HEK293 (cell line): ENCODE data around the gene CDCA4.

ENCODE experiments used
- CTCF ChIA-PET: fragments of 350-600 bp; formaldehyde crosslinking; extraction: SDS; loops from one replicate; lab custom pipeline; 2021; ENCODE audit warnings: antibody characterized with exemption; lab: Yijun Ruan, JAX
- POLR2A ChIA-PET: fragments of 300-600 bp; formaldehyde crosslinking; extraction: SDS; loops from one replicate; lab custom pipeline; 2020; ENCODE audit warnings: antibody characterized with exemption, inconsistent platforms; lab: Yijun Ruan, JAX
- H3K27ac ChIP-seq: fragments of 200-500 bp; sonication (Bioruptor generic); 2 replicates; pipeline ENCODE4 v1.5.1; 2014; ENCODE audit warnings: low read depth, low read length, control low read depth, inconsistent platforms; ENCODE audit errors: extremely low read depth
- H3K36me3 ChIP-seq, 2 experiments: fragments of 200-500 bp in 1 of 2; sonication (Bioruptor generic) in 1 of 2; 1 replicate in 1 of 2; 2 replicates in 1 of 2; pipeline ENCODE4 v1.5.1; 2014 to 2017; ENCODE audit warnings: inconsistent platforms in 2 of 2, low read length in 2 of 2; ENCODE audit not compliant: control insufficient read depth in 2 of 2, insufficient read depth in 1 of 2
- H3K4me1 ChIP-seq: fragments of 200-500 bp; sonication (Bioruptor generic); 2 replicates; pipeline ENCODE4 v1.5.1; 2014; ENCODE audit warnings: mild to moderate bottlenecking, low read length, inconsistent platforms; ENCODE audit not compliant: control insufficient read depth, insufficient read depth
- H3K4me3 ChIP-seq: 2 replicates; pipeline ENCODE4 v1.5.1; 2011; ENCODE audit warnings: low read depth, mild to moderate bottlenecking, control low read depth, low read length, moderate library complexity
- H3K9me3 ChIP-seq: fragments of 200-500 bp; sonication (Bioruptor generic); 2 replicates; pipeline ENCODE4 v1.5.1; 2014; ENCODE audit warnings: low read depth, low read length, inconsistent platforms; ENCODE audit not compliant: control insufficient read depth, insufficient read depth
- BCL11B ChIP-seq: fragments of 450-650 bp; formaldehyde crosslinking; IDR thresholded peaks from 2 replicates; pipeline ENCODE4 v1.5.1; 2016; ENCODE audit warnings: low read depth, missing biosample characterization, missing genetic modification characterization
- GLIS1 ChIP-seq: fragments of 450-650 bp; formaldehyde crosslinking; IDR thresholded peaks from 2 replicates; pipeline ENCODE4 v1.5.1; 2016; ENCODE audit warnings: missing biosample characterization, missing genetic modification characterization
- MEIS1 ChIP-seq: sonication (generic); formaldehyde crosslinking; IDR thresholded peaks from 2 replicates; pipeline ENCODE4 v1.8.1; 2022; ENCODE audit warnings: missing genetic modification reagents, mild to moderate bottlenecking, borderline replicate concordance
- OSR2 ChIP-seq: fragments of 450-650 bp; formaldehyde crosslinking; IDR thresholded peaks from 2 replicates; pipeline ENCODE4 v1.5.1; 2016; ENCODE audit warnings: missing biosample characterization, missing genetic modification characterization
- SCRT2 ChIP-seq: fragments of 450-650 bp; formaldehyde crosslinking; IDR thresholded peaks from 2 replicates; pipeline ENCODE4 v1.5.1; 2016; ENCODE audit warnings: missing biosample characterization, missing genetic modification characterization
- TCF7L2 ChIP-seq: IDR thresholded peaks from 2 replicates; pipeline ENCODE4 v1.6.1; 2011; ENCODE audit warnings: low read depth, mild to moderate bottlenecking, inconsistent platforms, low read length, moderate library complexity, borderline replicate concordance
- ZFP69B ChIP-seq: fragments of 450-650 bp; formaldehyde crosslinking; IDR thresholded peaks from 2 replicates; pipeline ENCODE4 v1.5.1; 2016; ENCODE audit warnings: missing biosample characterization, missing genetic modification characterization
- ZNF121 ChIP-seq: fragments of 450-650 bp; formaldehyde crosslinking; IDR thresholded peaks from 2 replicates; pipeline ENCODE4 v1.5.1; 2016; ENCODE audit warnings: missing biosample characterization, missing genetic modification characterization
- ZNF169 ChIP-seq: fragments of 450-650 bp; formaldehyde crosslinking; IDR thresholded peaks from 2 replicates; pipeline ENCODE4 v1.5.1; 2016; ENCODE audit warnings: missing biosample characterization, missing genetic modification characterization
- ZNF211 ChIP-seq: fragments of 450-650 bp; formaldehyde crosslinking; IDR thresholded peaks from 2 replicates; pipeline ENCODE4 v1.5.1; 2016; ENCODE audit warnings: low read depth, missing biosample characterization, missing genetic modification characterization
- ZNF24 ChIP-seq: fragments of 450-650 bp; formaldehyde crosslinking; IDR thresholded peaks from 2 replicates; pipeline ENCODE4 v1.5.1; 2016; ENCODE audit warnings: missing biosample characterization, missing genetic modification characterization
- ZNF266 ChIP-seq: fragments of 450-650 bp; formaldehyde crosslinking; IDR thresholded peaks from 2 replicates; pipeline ENCODE4 v1.5.1; 2016; ENCODE audit warnings: missing biosample characterization, missing genetic modification characterization, low read depth
- ZNF366 ChIP-seq: fragments of 450-650 bp; formaldehyde crosslinking; conservative IDR thresholded peaks from 2 replicates; pipeline ENCODE4 v1.5.1; 2016; ENCODE audit warnings: missing biosample characterization, missing genetic modification characterization
- ZNF404 ChIP-seq: fragments of 450-650 bp; formaldehyde crosslinking; IDR thresholded peaks from 2 replicates; pipeline ENCODE4 v1.5.1; 2017; ENCODE audit warnings: missing biosample characterization, missing genetic modification characterization
- ZNF426 ChIP-seq: fragments of 450-650 bp; formaldehyde crosslinking; IDR thresholded peaks from 2 replicates; pipeline ENCODE4 v1.5.1; 2017; ENCODE audit warnings: missing biosample characterization, missing genetic modification characterization, mild to moderate bottlenecking, inconsistent platforms, moderate library complexity
- ZNF48 ChIP-seq: fragments of 450-650 bp; formaldehyde crosslinking; IDR thresholded peaks from 2 replicates; pipeline ENCODE4 v1.5.1; 2016; ENCODE audit warnings: missing biosample characterization, missing genetic modification characterization
- ZNF510 ChIP-seq: fragments of 450-650 bp; formaldehyde crosslinking; IDR thresholded peaks from 2 replicates; pipeline ENCODE4 v1.5.1; 2018; ENCODE audit warnings: mild to moderate bottlenecking, missing genetic modification characterization, missing biosample characterization; ENCODE audit not compliant: insufficient replicate concordance
- ZNF514 ChIP-seq: fragments of 450-650 bp; formaldehyde crosslinking; IDR thresholded peaks from 2 replicates; pipeline ENCODE4 v1.5.1; 2016; ENCODE audit warnings: missing biosample characterization, missing genetic modification characterization
- ZNF571 ChIP-seq: fragments of 450-650 bp; formaldehyde crosslinking; IDR thresholded peaks from 2 replicates; pipeline ENCODE4 v1.5.0; 2017; ENCODE audit warnings: missing biosample characterization, missing genetic modification characterization
- ZNF585B ChIP-seq: fragments of 450-650 bp; formaldehyde crosslinking; IDR thresholded peaks from 2 replicates; pipeline ENCODE4 v1.5.1; 2016; ENCODE audit warnings: missing biosample characterization, missing genetic modification characterization
- ZNF664 ChIP-seq: fragments of 450-650 bp; formaldehyde crosslinking; IDR thresholded peaks from 2 replicates; pipeline ENCODE4 v1.5.1; 2016; ENCODE audit warnings: missing biosample characterization, missing genetic modification characterization
- ZNF76 ChIP-seq: fragments of 450-650 bp; formaldehyde crosslinking; IDR thresholded peaks from 2 replicates; pipeline ENCODE4; 2016; ENCODE audit warnings: low read depth, missing biosample characterization, missing genetic modification characterization, borderline replicate concordance
- ZNF777 ChIP-seq: fragments of 450-650 bp; formaldehyde crosslinking; IDR thresholded peaks from 2 replicates; pipeline ENCODE4 v1.5.1; 2017; ENCODE audit warnings: missing biosample characterization, missing genetic modification characterization, borderline replicate concordance
- ZNF837 ChIP-seq: fragments of 450-650 bp; formaldehyde crosslinking; IDR thresholded peaks from 2 replicates; pipeline ENCODE4 v1.5.1; 2016; ENCODE audit warnings: missing biosample characterization, missing genetic modification characterization
- ZSCAN16 ChIP-seq: fragments of 450-650 bp; formaldehyde crosslinking; IDR thresholded peaks from 2 replicates; pipeline ENCODE4 v1.5.1; 2016; ENCODE audit warnings: missing biosample characterization, missing genetic modification characterization
- TF ChIP-seq, protein P1 (sequence below): fragments of 450-650 bp; formaldehyde crosslinking; IDR thresholded peaks from 2 replicates; pipeline ENCODE4 v1.5.1; 2016; ENCODE audit warnings: missing biosample characterization, missing genetic modification characterization
- TF ChIP-seq, protein P2 (sequence below): fragments of 450-650 bp; formaldehyde crosslinking; IDR thresholded peaks from 2 replicates; pipeline ENCODE4 v1.5.0; 2017; ENCODE audit warnings: missing biosample characterization, missing genetic modification characterization, borderline replicate concordance
- TF ChIP-seq, protein P3 (sequence below): fragments of 450-650 bp; formaldehyde crosslinking; IDR thresholded peaks from 2 replicates; pipeline ENCODE4 v1.5.1; 2016; ENCODE audit warnings: missing biosample characterization, missing genetic modification characterization
- TF ChIP-seq, protein P4 (sequence below): fragments of 450-650 bp; formaldehyde crosslinking; IDR thresholded peaks from 2 replicates; pipeline ENCODE4 v1.5.1; 2016; ENCODE audit warnings: missing biosample characterization, missing genetic modification characterization, low read depth

Gene CDCA4

GRCh38 chr14:105051182-105052109, 30.6 kb upstream of the CDCA4 start:
- Histone ChIP-seq H3K36me3 (no peaks in the 10 kb centered on the region), H3K9me3 (no peaks in the 10 kb centered on the region)
- TF ChIP-seq ZNF571 (tag by site-specific recombination), result no peak
- TF ChIP-seq SCRT2 (tag by site-specific recombination), result no peak
- no peak for TF ChIP-seq ZNF664
- no peak for TF ChIP-seq MEIS1
- no peak for TF ChIP-seq ZNF76 (tag by site-specific recombination)
- TF ChIP-seq, protein P1, sequence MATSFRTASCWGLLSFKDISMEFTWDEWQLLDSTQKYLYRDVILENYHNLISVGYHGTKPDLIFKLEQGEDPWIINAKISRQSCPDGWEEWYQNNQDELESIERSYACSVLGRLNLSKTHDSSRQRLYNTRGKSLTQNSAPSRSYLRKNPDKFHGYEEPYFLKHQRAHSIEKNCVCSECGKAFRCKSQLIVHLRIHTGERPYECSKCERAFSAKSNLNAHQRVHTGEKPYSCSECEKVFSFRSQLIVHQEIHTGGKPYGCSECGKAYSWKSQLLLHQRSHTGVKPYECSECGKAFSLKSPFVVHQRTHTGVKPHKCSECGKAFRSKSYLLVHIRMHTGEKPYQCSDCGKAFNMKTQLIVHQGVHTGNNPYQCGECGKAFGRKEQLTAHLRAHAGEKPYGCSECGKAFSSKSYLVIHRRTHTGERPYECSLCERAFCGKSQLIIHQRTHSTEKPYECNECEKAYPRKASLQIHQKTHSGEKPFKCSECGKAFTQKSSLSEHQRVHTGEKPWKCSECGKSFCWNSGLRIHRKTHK, result no peak
- TF ChIP-seq, protein P2, sequence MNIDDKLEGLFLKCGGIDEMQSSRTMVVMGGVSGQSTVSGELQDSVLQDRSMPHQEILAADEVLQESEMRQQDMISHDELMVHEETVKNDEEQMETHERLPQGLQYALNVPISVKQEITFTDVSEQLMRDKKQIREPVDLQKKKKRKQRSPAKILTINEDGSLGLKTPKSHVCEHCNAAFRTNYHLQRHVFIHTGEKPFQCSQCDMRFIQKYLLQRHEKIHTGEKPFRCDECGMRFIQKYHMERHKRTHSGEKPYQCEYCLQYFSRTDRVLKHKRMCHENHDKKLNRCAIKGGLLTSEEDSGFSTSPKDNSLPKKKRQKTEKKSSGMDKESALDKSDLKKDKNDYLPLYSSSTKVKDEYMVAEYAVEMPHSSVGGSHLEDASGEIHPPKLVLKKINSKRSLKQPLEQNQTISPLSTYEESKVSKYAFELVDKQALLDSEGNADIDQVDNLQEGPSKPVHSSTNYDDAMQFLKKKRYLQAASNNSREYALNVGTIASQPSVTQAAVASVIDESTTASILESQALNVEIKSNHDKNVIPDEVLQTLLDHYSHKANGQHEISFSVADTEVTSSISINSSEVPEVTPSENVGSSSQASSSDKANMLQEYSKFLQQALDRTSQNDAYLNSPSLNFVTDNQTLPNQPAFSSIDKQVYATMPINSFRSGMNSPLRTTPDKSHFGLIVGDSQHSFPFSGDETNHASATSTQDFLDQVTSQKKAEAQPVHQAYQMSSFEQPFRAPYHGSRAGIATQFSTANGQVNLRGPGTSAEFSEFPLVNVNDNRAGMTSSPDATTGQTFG (tag by site-specific recombination), result no peak
- no peak for TF ChIP-seq ZNF48 (tag by site-specific recombination)
- TF ChIP-seq ZNF777, result no peak
- TF ChIP-seq ZSCAN16 (tag by site-specific recombination), result no peak
- TF ChIP-seq ZNF514 (tag by site-specific recombination), result no peak
- no peak for TF ChIP-seq ZNF426 (tag by site-specific recombination)
- TF ChIP-seq ZNF510 (tag by site-specific recombination), result no peak
- no peak for TF ChIP-seq ZNF121 (tag by site-specific recombination)
- no peak for TF ChIP-seq ZNF585B (tag by site-specific recombination)
- no peak for TF ChIP-seq ZNF211 (tag by site-specific recombination)
- no peak for TF ChIP-seq TCF7L2
- TF ChIP-seq, protein P3, sequence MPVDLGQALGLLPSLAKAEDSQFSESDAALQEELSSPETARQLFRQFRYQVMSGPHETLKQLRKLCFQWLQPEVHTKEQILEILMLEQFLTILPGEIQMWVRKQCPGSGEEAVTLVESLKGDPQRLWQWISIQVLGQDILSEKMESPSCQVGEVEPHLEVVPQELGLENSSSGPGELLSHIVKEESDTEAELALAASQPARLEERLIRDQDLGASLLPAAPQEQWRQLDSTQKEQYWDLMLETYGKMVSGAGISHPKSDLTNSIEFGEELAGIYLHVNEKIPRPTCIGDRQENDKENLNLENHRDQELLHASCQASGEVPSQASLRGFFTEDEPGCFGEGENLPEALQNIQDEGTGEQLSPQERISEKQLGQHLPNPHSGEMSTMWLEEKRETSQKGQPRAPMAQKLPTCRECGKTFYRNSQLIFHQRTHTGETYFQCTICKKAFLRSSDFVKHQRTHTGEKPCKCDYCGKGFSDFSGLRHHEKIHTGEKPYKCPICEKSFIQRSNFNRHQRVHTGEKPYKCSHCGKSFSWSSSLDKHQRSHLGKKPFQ, result no peak
- TF ChIP-seq, all 188 proteins: peak for 0
- CTCF ChIA-PET, result interaction anchor here (0.7 kb wide), 1 partner anchor 166 kb away, joined by 3 read pairs; no protein-coding TSS in a partner anchor
- Histone ChIP-seq H3K4me3 (no peak overlapping the region), H3K27ac (no peak overlapping the region), H3K4me1 (peaks cover 2% of the 10 kb centered on the region; the same call in 1 of the 2 replicates)
- POLR2A ChIA-PET, result no interaction called here

- no peaks in the 10 kb centered on the region for H3K9me3 ChIP-seq
- ChIA-PET CTCF (interaction anchor here (0.7 kb wide), 1 partner anchor 167 kb away, joined by 3 read pairs; no protein-coding TSS in a partner anchor), POLR2A (no interaction called here)
- H3K27ac ChIP-seq, result no peak overlapping the region; the same call in 1 of the 2 replicates
- no peak overlapping the region for H3K4me3 ChIP-seq
- peaks cover 2% of the 10 kb centered on the region; the same call in 1 of the 2 replicates for H3K4me1 ChIP-seq
- H3K36me3 ChIP-seq, result no peaks in the 10 kb centered on the region
- TF ChIP-seq, protein P4, sequence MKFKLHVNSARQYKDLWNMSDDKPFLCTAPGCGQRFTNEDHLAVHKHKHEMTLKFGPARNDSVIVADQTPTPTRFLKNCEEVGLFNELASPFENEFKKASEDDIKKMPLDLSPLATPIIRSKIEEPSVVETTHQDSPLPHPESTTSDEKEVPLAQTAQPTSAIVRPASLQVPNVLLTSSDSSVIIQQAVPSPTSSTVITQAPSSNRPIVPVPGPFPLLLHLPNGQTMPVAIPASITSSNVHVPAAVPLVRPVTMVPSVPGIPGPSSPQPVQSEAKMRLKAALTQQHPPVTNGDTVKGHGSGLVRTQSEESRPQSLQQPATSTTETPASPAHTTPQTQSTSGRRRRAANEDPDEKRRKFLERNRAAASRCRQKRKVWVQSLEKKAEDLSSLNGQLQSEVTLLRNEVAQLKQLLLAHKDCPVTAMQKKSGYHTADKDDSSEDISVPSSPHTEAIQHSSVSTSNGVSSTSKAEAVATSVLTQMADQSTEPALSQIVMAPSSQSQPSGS (tag by site-specific recombination), result no peak
- no peak for TF ChIP-seq ZNF266 (tag by site-specific recombination)
- TF ChIP-seq ZNF366 (tag by site-specific recombination), result no peak
- TF ChIP-seq BCL11B (tag by site-specific recombination), result no peak
- TF ChIP-seq ZNF24 (tag by site-specific recombination), result no peak
- no peak for TF ChIP-seq ZNF169 (tag by site-specific recombination)
- TF ChIP-seq ZNF837 (tag by site-specific recombination), result no peak
- TF ChIP-seq GLIS1 (tag by site-specific recombination), result peak; percentile 59; the same call in 1 of the 2 replicates
- peak; percentile 79 for TF ChIP-seq OSR2 (tag by site-specific recombination)
- no peak for TF ChIP-seq ZNF404 (tag by site-specific recombination)
- TF ChIP-seq ZFP69B, result peak; percentile 34; the same call in 1 of the 2 replicates
These were observed 29.6 kb upstream of the CDCA4 start for GRCh38 chr14:105050551-105050897.
